PC-9 (cell line): ENCODE measurements around the gene TMPRSS4.

Experiments
- EZH2 ChIP-seq: fragments of 200-600 bp; sonication (generic); IDR thresholded peaks from 2 replicates; pipeline ENCODE4 v1.8.0; 2017; ENCODE audit warnings: antibody characterized with exemption, low read depth
- TF ChIP-seq, protein P1 (sequence below): fragments of 200-600 bp; sonication (generic); conservative IDR thresholded peaks from 2 replicates; pipeline ENCODE4 v1.6.1; 2017; ENCODE audit warnings: mixed run types, antibody characterized with exemption, mild to moderate bottlenecking, moderate library complexity

DNA sequence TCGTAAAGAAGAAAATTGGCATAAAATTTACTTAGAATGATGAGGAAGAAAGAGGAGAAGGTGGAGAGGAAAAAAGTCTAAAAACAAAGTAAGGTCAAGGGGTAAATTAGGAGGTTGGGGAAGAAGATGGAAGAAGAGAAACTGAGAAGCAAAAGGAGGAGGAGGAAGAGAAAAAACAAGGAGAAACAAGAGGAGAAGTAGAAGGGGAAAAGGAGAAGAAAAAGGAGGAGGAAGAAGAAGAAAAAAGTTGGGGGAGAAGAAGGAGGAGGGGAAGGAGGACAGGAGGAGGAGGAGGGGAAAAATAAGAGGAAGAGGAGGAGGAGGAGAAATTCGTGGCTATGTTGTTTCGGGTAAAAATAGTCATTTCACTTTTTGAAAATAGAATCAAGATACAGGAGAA, 48.3 kb upstream of the TMPRSS4 start:
- TF ChIP-seq, protein P1, sequence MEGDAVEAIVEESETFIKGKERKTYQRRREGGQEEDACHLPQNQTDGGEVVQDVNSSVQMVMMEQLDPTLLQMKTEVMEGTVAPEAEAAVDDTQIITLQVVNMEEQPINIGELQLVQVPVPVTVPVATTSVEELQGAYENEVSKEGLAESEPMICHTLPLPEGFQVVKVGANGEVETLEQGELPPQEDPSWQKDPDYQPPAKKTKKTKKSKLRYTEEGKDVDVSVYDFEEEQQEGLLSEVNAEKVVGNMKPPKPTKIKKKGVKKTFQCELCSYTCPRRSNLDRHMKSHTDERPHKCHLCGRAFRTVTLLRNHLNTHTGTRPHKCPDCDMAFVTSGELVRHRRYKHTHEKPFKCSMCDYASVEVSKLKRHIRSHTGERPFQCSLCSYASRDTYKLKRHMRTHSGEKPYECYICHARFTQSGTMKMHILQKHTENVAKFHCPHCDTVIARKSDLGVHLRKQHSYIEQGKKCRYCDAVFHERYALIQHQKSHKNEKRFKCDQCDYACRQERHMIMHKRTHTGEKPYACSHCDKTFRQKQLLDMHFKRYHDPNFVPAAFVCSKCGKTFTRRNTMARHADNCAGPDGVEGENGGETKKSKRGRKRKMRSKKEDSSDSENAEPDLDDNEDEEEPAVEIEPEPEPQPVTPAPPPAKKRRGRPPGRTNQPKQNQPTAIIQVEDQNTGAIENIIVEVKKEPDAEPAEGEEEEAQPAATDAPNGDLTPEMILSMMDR, result no peak
- no peak for TF ChIP-seq EZH2
